ENCODE data around the gene DCAF4L1.

DNA sequence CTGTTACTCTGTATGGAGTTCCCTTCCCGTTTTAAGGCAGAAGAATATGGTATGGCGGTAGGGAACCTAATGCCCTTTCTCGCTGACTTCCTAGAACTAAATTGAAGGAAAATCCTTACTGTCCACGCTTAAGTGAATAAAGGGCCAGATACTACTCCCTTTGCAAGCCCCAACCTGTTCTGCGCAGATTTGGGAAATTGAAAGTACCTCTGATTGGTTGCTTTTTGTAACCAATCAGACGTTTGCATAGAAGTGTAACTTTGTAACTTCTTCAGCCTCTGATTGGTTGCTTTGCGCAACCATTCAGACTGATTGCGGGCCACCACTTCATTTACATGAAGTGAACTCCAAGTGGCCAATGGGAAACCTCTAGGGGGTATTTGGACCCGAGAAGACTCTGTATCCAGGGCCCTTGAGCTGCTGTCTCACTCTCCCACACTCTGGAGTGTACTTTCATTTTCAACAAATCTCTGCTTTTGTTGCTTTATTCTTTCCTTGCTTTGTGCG, 47.5 kb upstream of the DCAF4L1 start:
- TF ChIP-seq, protein P1, sequence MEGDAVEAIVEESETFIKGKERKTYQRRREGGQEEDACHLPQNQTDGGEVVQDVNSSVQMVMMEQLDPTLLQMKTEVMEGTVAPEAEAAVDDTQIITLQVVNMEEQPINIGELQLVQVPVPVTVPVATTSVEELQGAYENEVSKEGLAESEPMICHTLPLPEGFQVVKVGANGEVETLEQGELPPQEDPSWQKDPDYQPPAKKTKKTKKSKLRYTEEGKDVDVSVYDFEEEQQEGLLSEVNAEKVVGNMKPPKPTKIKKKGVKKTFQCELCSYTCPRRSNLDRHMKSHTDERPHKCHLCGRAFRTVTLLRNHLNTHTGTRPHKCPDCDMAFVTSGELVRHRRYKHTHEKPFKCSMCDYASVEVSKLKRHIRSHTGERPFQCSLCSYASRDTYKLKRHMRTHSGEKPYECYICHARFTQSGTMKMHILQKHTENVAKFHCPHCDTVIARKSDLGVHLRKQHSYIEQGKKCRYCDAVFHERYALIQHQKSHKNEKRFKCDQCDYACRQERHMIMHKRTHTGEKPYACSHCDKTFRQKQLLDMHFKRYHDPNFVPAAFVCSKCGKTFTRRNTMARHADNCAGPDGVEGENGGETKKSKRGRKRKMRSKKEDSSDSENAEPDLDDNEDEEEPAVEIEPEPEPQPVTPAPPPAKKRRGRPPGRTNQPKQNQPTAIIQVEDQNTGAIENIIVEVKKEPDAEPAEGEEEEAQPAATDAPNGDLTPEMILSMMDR (conservative IDR thresholded peaks at IDR 0.05; ENCODE audit: low read depth, low read length): no peak
- no peak for TF ChIP-seq EZH2 (IDR thresholded peaks at IDR 0.05; ENCODE audit: borderline replicate concordance, low read depth, low read length, poor library complexity, severe bottlenecking)

Data from A673 (cell line).